ENCODE data around the gene KLC1. TPM values are rescaled to one million over a fixed set of nuclear protein-coding genes. Genes with fewer than 3 reads are reported as not detected.

The KLC1 gene
- total RNA-seq, 1 donor from 2014 or later: 975 TPM

DNA sequence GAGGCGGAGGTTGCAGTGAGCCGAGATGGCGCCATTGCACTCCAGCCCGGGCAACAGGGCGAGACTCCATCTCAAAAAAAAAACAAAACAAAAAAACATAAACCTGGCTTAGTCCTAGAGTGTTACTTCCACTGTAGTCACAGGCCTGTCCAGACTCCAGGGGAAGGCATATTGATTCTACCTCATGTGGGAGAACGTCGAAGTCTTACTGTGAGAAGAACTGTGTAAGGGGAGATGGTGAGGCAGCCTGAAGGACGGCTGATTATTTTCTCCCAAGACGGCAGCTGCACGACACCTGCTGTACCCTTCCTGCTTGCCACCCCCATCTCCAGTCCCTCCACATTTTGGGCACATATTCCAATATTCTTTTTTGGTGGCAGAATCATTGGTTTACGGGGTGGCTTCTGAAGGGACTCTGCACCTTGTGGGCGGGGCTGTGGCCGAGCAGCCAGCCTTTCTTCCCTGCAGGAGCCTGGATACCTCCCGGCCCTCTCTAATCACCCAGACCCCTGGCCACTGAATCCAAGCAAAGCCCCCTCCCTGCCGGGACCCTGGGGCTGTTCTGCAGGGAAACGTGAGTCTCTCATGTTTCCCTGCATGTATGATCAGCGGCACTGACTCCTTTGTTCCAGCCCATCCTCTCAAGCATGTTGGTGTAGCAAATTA, 12.2 kb upstream of the KLC1 start:
- H3K4me3 Mint-ChIP-seq (ENCODE audit: unreplicated experiment): no peak overlapping the region
- H3K9me3 Mint-ChIP-seq (ENCODE audit: unreplicated experiment): peaks cover 5% of the 10 kb centered on the region
- TF ChIP-seq, protein P1, sequence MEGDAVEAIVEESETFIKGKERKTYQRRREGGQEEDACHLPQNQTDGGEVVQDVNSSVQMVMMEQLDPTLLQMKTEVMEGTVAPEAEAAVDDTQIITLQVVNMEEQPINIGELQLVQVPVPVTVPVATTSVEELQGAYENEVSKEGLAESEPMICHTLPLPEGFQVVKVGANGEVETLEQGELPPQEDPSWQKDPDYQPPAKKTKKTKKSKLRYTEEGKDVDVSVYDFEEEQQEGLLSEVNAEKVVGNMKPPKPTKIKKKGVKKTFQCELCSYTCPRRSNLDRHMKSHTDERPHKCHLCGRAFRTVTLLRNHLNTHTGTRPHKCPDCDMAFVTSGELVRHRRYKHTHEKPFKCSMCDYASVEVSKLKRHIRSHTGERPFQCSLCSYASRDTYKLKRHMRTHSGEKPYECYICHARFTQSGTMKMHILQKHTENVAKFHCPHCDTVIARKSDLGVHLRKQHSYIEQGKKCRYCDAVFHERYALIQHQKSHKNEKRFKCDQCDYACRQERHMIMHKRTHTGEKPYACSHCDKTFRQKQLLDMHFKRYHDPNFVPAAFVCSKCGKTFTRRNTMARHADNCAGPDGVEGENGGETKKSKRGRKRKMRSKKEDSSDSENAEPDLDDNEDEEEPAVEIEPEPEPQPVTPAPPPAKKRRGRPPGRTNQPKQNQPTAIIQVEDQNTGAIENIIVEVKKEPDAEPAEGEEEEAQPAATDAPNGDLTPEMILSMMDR (IDR thresholded peaks at IDR 0.05; ENCODE audit: partially characterized antibody, unreplicated experiment): no peak
- H3K27ac Mint-ChIP-seq (ENCODE audit: unreplicated experiment): peak overlapping the region; percentile 34
- no peak for DNase-seq
- H3K36me3 Mint-ChIP-seq (ENCODE audit: unreplicated experiment): no peaks in the 10 kb centered on the region
- H3K4me1 Mint-ChIP-seq (ENCODE audit: low read depth, unreplicated experiment): peaks cover 15% of the 10 kb centered on the region
- H3K27me3 Mint-ChIP-seq (ENCODE audit: unreplicated experiment): peaks cover 4% of the 10 kb centered on the region

DNA sequence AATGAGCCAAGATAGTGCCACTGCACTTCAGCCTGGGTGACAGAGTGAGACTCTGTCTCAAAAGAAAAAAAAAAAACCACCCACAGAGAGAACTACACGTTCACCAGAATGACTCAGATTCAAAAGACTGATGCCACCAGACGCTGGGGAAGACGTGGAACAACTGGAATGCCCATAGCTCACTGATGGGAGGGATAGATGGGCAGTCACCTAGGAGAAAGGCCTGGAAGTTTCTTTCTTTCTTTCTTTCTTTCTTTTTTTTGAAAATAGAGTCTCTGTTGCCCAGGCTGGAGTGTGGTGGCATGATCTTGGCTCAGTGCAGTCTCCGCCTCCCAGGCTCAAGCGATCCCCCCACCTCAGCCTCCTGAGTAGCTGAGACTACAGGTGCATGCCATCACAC, 10.0 kb upstream of the KLC1 start:
- Mint-ChIP-seq H3K4me3 (ENCODE audit: unreplicated experiment) (no peak overlapping the region), H3K27ac (ENCODE audit: unreplicated experiment) (no peak overlapping the region), H3K9me3 (ENCODE audit: unreplicated experiment) (peaks cover 5% of the 10 kb centered on the region), H3K4me1 (ENCODE audit: low read depth, unreplicated experiment) (peaks cover 16% of the 10 kb centered on the region), H3K27me3 (ENCODE audit: unreplicated experiment) (peaks cover 7% of the 10 kb centered on the region), H3K36me3 (ENCODE audit: unreplicated experiment) (no peaks in the 10 kb centered on the region)
- no peak for DNase-seq
- TF ChIP-seq, protein P1 (IDR thresholded peaks at IDR 0.05; ENCODE audit: partially characterized antibody, unreplicated experiment): no peak

DNA sequence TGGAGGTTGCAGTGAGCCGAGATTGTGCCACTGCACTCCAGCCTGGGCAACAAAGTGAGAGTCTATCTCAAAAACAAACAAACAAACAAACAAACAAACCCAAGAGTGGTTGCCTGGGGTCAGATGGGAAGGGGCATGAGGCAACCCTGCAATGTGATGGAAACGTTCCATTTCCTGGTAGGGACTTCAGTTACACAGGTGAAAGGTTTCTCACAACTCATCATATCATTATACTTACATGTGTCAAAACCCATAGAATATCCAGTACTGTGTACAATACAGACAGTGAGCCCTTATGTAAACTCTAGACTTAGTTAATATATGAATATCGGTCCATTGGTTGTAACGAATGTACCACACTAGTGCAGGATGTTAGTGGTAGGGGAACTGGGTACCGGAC, 7.2 kb upstream of the KLC1 start:
- H3K9me3 Mint-ChIP-seq (ENCODE audit: unreplicated experiment): peaks cover 5% of the 10 kb centered on the region
- DNase-seq: no peak
- no peak overlapping the region for H3K4me3 Mint-ChIP-seq (ENCODE audit: unreplicated experiment)
- H3K27me3 Mint-ChIP-seq (ENCODE audit: unreplicated experiment): peaks cover 9% of the 10 kb centered on the region
- TF ChIP-seq, protein P1 (IDR thresholded peaks at IDR 0.05; ENCODE audit: partially characterized antibody, unreplicated experiment): no peak
- no peak overlapping the region for H3K27ac Mint-ChIP-seq (ENCODE audit: unreplicated experiment)
- peaks cover 19% of the 10 kb centered on the region for H3K4me1 Mint-ChIP-seq (ENCODE audit: low read depth, unreplicated experiment)
- no peaks in the 10 kb centered on the region for H3K36me3 Mint-ChIP-seq (ENCODE audit: unreplicated experiment)

DNA sequence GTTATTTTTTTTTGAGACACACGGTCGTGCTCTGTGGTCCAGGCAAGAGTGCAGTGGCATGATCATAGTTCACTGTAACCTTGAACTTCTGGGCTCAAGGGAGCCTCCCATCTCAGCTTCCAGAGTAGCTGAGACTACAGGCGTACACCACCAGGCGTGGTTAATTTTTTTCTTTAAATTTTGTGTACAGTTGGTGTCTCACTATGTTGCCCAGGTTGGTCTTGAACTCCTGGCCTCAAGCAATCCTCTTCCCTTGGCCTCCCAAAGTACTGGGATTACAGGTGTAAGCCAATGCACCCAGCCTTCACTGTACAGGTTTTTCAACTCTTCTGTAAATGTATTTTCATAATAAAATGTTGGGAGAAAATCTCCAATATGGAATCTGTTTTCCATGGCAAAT, 5.7 kb upstream of the KLC1 start:
- peaks cover 17% of the 10 kb centered on the region for H3K4me1 Mint-ChIP-seq (ENCODE audit: low read depth, unreplicated experiment)
- peak overlapping the region; percentile 81 for H3K27ac Mint-ChIP-seq (ENCODE audit: unreplicated experiment)
- no peak for DNase-seq
- H3K9me3 Mint-ChIP-seq (ENCODE audit: unreplicated experiment): peaks cover 11% of the 10 kb centered on the region
- H3K27me3 Mint-ChIP-seq (ENCODE audit: unreplicated experiment): peaks cover 9% of the 10 kb centered on the region
- H3K36me3 Mint-ChIP-seq (ENCODE audit: unreplicated experiment): no peaks in the 10 kb centered on the region
- TF ChIP-seq, protein P1 (IDR thresholded peaks at IDR 0.05; ENCODE audit: partially characterized antibody, unreplicated experiment): no peak
- no peak overlapping the region for H3K4me3 Mint-ChIP-seq (ENCODE audit: unreplicated experiment)

DNA sequence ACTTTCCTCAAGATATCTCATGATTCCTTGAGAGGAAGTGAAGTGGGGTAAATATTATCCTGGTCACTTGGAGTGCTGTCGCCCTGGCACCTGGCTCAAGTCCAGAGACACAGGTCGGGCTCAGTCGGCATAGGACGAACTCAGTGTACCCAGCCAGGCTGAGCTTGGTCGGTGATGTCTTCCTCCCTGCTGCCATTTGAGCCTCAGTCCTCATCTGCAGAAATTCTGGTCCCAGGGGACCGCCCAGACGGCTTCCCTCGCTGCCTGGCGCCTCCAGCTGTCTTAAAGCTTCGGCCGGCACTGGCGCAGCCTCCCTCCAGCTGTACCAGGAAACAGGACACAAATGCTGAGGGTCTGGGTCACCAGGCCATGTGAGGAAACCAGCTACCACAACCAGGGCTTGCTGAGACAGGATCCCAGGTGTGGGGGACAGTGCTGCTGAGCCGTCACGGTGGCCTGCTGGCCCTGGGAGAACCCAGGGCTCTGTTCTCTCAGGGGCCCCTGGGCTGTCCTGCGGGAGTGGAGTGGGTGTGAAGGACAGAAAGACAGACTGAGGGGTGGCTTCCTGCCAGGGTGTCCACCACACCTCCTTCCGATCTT, 5.0 kb upstream of the KLC1 start:
- Mint-ChIP-seq H3K36me3 (ENCODE audit: unreplicated experiment) (no peaks in the 10 kb centered on the region), H3K27me3 (ENCODE audit: unreplicated experiment) (peaks cover 8% of the 10 kb centered on the region), H3K27ac (ENCODE audit: unreplicated experiment) (peak overlapping the region; percentile 81), H3K4me3 (ENCODE audit: unreplicated experiment) (peak overlapping the region; percentile 38), H3K4me1 (ENCODE audit: low read depth, unreplicated experiment) (peaks cover 17% of the 10 kb centered on the region), H3K9me3 (ENCODE audit: unreplicated experiment) (peaks cover 11% of the 10 kb centered on the region)
- peak; percentile 80 for DNase-seq
- TF ChIP-seq, protein P1 (IDR thresholded peaks at IDR 0.05; ENCODE audit: partially characterized antibody, unreplicated experiment): no peak

Measured in glutamatergic neuron (in vitro differentiated cells).